ENCODE data around the gene MPP2.
A peak's percentile ranks its signal among the peaks of the same experiment; 100 is the strongest.
"Not testable (repeated sequence)": the region's sequence is repeated elsewhere in the genome, so short reads cannot be mapped to it uniquely, and the experiment has no call there.

MPP2 gene

DNA sequence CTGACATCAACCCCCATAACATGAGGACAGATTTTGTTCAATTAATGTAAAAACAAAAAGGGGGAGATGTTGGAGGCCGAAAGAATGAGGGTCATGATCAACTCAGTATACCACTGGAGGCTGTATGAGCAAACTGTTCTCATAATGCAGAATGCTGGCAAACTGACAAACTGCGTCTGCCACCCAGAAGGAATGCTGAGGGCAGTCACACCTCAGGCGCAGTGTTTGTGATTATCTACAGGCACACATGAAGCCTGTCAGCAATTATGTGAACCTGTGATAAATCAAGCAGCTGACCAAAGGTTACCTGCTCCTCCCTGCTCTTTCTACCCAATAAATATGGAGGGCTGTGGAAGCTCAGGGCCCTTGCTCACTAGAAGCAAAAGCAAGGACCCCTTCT lies 33.0 kb downstream of the MPP2 start:
- Histone ChIP-seq H3K4me3 (ENCODE audit: severe bottlenecking) (no peak overlapping the region), H3K36me3 (ENCODE audit: low read depth) (no peaks in the 10 kb centered on the region), H3K27ac (ENCODE audit: poor library complexity, severe bottlenecking) (no peak overlapping the region), H3K4me1 (ENCODE audit: insufficient read depth, poor library complexity, severe bottlenecking) (peaks cover 2% of the 10 kb centered on the region), H3K9me3 (ENCODE audit: severe bottlenecking) (no peaks in the 10 kb centered on the region), H3K27me3 (ENCODE audit: insufficient read depth, poor library complexity, severe bottlenecking) (no peaks in the 10 kb centered on the region)
- no peak for TF ChIP-seq CTCF (IDR thresholded peaks at IDR 0.05; ENCODE audit: poor library complexity, severe bottlenecking)
- no peak for DNase-seq (ENCODE audit: low spot score)
- no peak for ATAC-seq (ENCODE audit: low read depth)

GRCh38 chr17:43873815-43874214 lies 33.5 kb downstream of the MPP2 start:
- Histone ChIP-seq H3K36me3 (ENCODE audit: low read depth) (no peaks in the 10 kb centered on the region), H3K9me3 (ENCODE audit: severe bottlenecking) (no peaks in the 10 kb centered on the region), H3K27ac (ENCODE audit: poor library complexity, severe bottlenecking) (no peak overlapping the region), H3K4me3 (ENCODE audit: severe bottlenecking) (no peak overlapping the region), H3K27me3 (ENCODE audit: insufficient read depth, poor library complexity, severe bottlenecking) (no peaks in the 10 kb centered on the region), H3K4me1 (ENCODE audit: insufficient read depth, poor library complexity, severe bottlenecking) (peaks cover 2% of the 10 kb centered on the region)
- ATAC-seq (ENCODE audit: low read depth) (no peak), DNase-seq (ENCODE audit: low spot score) (no peak)
- TF ChIP-seq CTCF (IDR thresholded peaks at IDR 0.05; ENCODE audit: poor library complexity, severe bottlenecking): no peak

DNA sequence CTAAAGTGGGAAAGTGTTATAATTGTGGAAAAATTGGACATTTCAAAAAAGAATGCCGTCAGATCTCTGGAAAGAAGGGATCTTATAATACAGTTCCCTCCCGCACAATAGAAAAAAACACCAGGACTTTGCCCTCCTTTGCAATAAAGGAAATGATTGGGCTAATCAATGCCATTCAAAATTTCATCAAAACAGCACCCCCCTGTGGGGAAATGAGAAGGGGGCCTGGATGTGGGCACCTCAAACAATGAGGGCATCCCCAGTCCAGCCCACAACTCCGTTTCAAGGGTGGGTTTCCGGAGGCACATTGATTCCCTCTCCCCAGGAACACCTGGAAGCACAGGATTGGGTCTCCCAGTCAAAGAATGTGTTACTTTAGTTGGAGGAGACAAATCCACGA lies 34.2 kb downstream of the MPP2 start:
- Histone ChIP-seq H3K4me1 (ENCODE audit: insufficient read depth, poor library complexity, severe bottlenecking) (peaks cover 2% of the 10 kb centered on the region), H3K36me3 (ENCODE audit: low read depth) (no peaks in the 10 kb centered on the region), H3K9me3 (ENCODE audit: severe bottlenecking) (no peaks in the 10 kb centered on the region), H3K4me3 (ENCODE audit: severe bottlenecking) (no peak overlapping the region), H3K27me3 (ENCODE audit: insufficient read depth, poor library complexity, severe bottlenecking) (no peaks in the 10 kb centered on the region), H3K27ac (ENCODE audit: poor library complexity, severe bottlenecking) (no peak overlapping the region)
- ATAC-seq (ENCODE audit: low read depth): no peak
- no peak for TF ChIP-seq CTCF (IDR thresholded peaks at IDR 0.05; ENCODE audit: poor library complexity, severe bottlenecking)
- no peak for DNase-seq (ENCODE audit: low spot score)

DNA sequence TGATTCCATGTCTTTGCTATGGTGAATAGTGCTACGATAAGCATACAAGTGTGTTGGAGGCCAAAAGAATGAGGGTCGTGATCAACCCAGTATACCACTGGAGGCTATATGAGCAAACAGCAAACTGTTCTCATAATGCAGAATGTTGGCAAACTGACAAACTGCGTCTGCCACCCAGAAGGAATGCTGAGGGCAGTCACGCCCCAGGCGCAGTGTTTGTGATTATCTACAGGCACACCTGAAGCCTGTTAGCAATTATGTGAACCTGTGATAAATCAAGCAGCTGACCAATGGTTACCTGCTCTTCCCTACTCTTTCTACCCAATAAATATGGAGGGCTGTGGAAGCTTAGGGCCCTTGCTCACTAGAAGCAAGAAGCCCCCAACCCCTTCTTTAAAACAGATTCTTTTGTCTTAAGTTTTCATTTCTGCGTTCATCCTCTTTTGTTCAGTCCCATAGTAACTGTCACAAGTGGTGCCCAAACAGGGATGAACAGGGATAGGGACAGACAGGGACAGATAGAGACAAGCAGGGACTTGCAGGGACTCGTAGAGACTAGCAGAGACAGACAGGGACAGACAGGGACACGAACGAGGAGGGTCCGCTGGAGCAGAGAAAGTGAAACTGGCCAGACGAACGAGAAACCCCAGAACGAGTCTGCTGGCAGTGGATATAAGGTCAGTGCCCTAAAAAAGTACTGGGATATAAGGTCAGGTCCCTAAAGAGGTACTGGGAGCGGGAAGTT lies 35.2 kb downstream of the MPP2 start:
- TF ChIP-seq CTCF (IDR thresholded peaks at IDR 0.05; ENCODE audit: poor library complexity, severe bottlenecking): no peak
- no peaks in the 10 kb centered on the region for H3K9me3 ChIP-seq (ENCODE audit: severe bottlenecking)
- H3K27ac ChIP-seq (ENCODE audit: poor library complexity, severe bottlenecking): no peak overlapping the region
- no peaks in the 10 kb centered on the region for H3K36me3 ChIP-seq (ENCODE audit: low read depth)
- peak; percentile 66 for ATAC-seq (ENCODE audit: low read depth)
- no peaks in the 10 kb centered on the region for H3K27me3 ChIP-seq (ENCODE audit: insufficient read depth, poor library complexity, severe bottlenecking)
- DNase-seq (ENCODE audit: low spot score): peak; percentile 66
- peaks cover 2% of the 10 kb centered on the region for H3K4me1 ChIP-seq (ENCODE audit: insufficient read depth, poor library complexity, severe bottlenecking)
- H3K4me3 ChIP-seq (ENCODE audit: severe bottlenecking): peak overlapping the region; percentile 11

GRCh38 chr17:43869031-43869430 lies 38.3 kb downstream of the MPP2 start:
- H3K4me3 ChIP-seq (ENCODE audit: severe bottlenecking); H3K36me3 ChIP-seq (ENCODE audit: low read depth); ATAC-seq (ENCODE audit: low read depth); H3K9me3 ChIP-seq (ENCODE audit: severe bottlenecking); H3K4me1 ChIP-seq (ENCODE audit: insufficient read depth, poor library complexity, severe bottlenecking); H3K27ac ChIP-seq (ENCODE audit: poor library complexity, severe bottlenecking); H3K27me3 ChIP-seq (ENCODE audit: insufficient read depth, poor library complexity, severe bottlenecking); DNase-seq (ENCODE audit: low spot score): not testable (repeated sequence)

Data from RWPE2 (cell line).